SK-N-SH treated with all-trans-retinoic acid at 6 μM for 48 hours (cell line): Measurements from ENCODE around the gene TMSB15C.

ENCODE experiments used
- ATAC-seq: fragments of 200-7000 bp; cut with Tn5 transposase; 3 replicates; pipeline ENCODE4 v1.9.1; 2020; ENCODE audit warnings: mild to moderate bottlenecking, moderate library complexity
- ARNTL ChIP-seq: fragments of 450-650 bp; formaldehyde crosslinking; IDR thresholded peaks from 2 replicates; pipeline ENCODE4 v1.5.0; 2020; ENCODE audit warnings: low read depth, mild to moderate bottlenecking, moderate library complexity, borderline replicate concordance
- BACH2 ChIP-seq: fragments of 250-450 bp; sonication (Bioruptor Pico); IDR thresholded peaks from 2 replicates; pipeline ENCODE4 v1.9.0; 2021; ENCODE audit warnings: mild to moderate bottlenecking, borderline replicate concordance
- CREB5 ChIP-seq: fragments of 250-450 bp; sonication (Bioruptor Pico); IDR thresholded peaks from 2 replicates; pipeline ENCODE4 v1.5.1; 2020; ENCODE audit warnings: low read depth, mild to moderate bottlenecking, moderate library complexity
- CSDC2 ChIP-seq: fragments of 250-450 bp; sonication (Bioruptor Pico); IDR thresholded peaks from 2 replicates; pipeline ENCODE4 v1.5.0; 2020; ENCODE audit warnings: mild to moderate bottlenecking, moderate library complexity
- CSRNP3 ChIP-seq: fragments of 250-450 bp; sonication (Bioruptor Pico); IDR thresholded peaks from 2 replicates; pipeline ENCODE4 v1.5.1; 2021; ENCODE audit warnings: mild to moderate bottlenecking, moderate library complexity
- ESRRG ChIP-seq: fragments of 250-450 bp; sonication (Bioruptor Pico); IDR thresholded peaks from 2 replicates; pipeline ENCODE4 v1.6.1; 2021; ENCODE audit warnings: mild to moderate bottlenecking
- GLIS3 ChIP-seq: fragments of 250-450 bp; sonication (Bioruptor Pico); IDR thresholded peaks from 2 replicates; pipeline ENCODE4 v1.5.0; 2020; ENCODE audit warnings: mild to moderate bottlenecking, moderate library complexity
- OSR1 ChIP-seq: fragments of 250-450 bp; sonication (Bioruptor Pico); IDR thresholded peaks from 2 replicates; pipeline ENCODE4 v1.8.0; 2022; ENCODE audit warnings: moderate library complexity, mild to moderate bottlenecking, inconsistent platforms
- PATZ1 ChIP-seq: fragments of 250-450 bp; sonication (Bioruptor Pico); IDR thresholded peaks from 2 replicates; pipeline ENCODE4 v1.8.0; 2020; ENCODE audit warnings: mild to moderate bottlenecking, moderate library complexity, borderline replicate concordance
- POU6F1 ChIP-seq: fragments of 250-450 bp; sonication (Bioruptor Pico); IDR thresholded peaks from 2 replicates; pipeline ENCODE4 v1.8.0; 2021; ENCODE audit warnings: low read depth, mild to moderate bottlenecking, moderate library complexity, borderline replicate concordance
- PPARA ChIP-seq: fragments of 250-450 bp; sonication (Bioruptor Pico); IDR thresholded peaks from 2 replicates; pipeline ENCODE4 v1.5.0; 2020; ENCODE audit warnings: mild to moderate bottlenecking, borderline replicate concordance
- RARB ChIP-seq: fragments of 250-450 bp; sonication (Bioruptor Pico); IDR thresholded peaks from 2 replicates; pipeline ENCODE4 v1.8.0; 2021; ENCODE audit warnings: mild to moderate bottlenecking, moderate library complexity
- SNAI2 ChIP-seq: fragments of 250-450 bp; sonication (Bioruptor Pico); IDR thresholded peaks from 2 replicates; pipeline ENCODE4 v1.5.0; 2020; ENCODE audit warnings: mild to moderate bottlenecking, moderate library complexity
- TCF4 ChIP-seq: fragments of 250-450 bp; sonication (Bioruptor Pico); IDR thresholded peaks from 2 replicates; pipeline ENCODE4 v1.8.0; 2021; ENCODE audit warnings: mild to moderate bottlenecking, moderate library complexity, borderline replicate concordance
- TOX ChIP-seq: fragments of 250-450 bp; sonication (Bioruptor Pico); IDR thresholded peaks from 2 replicates; pipeline ENCODE4 v1.8.0; 2021; ENCODE audit warnings: mild to moderate bottlenecking, moderate library complexity, borderline replicate concordance
- ZC3H10 ChIP-seq: fragments of 250-450 bp; sonication (Bioruptor Pico); IDR thresholded peaks from 2 replicates; pipeline ENCODE4 v1.5.1; 2021; ENCODE audit warnings: mild to moderate bottlenecking, moderate library complexity
- ZFP30 ChIP-seq: fragments of 450-650 bp; formaldehyde crosslinking; IDR thresholded peaks from 2 replicates; pipeline ENCODE4 v1.5.0; 2022; ENCODE audit warnings: mild to moderate bottlenecking, moderate library complexity
- ZNF565 ChIP-seq: fragments of 450-650 bp; formaldehyde crosslinking; conservative IDR thresholded peaks from 2 replicates; pipeline ENCODE4 v1.5.0; 2020; ENCODE audit warnings: low read depth, mild to moderate bottlenecking, moderate library complexity
- ZNF70 ChIP-seq: fragments of 450-650 bp; formaldehyde crosslinking; IDR thresholded peaks from 2 replicates; pipeline ENCODE4 v1.5.0; 2020; ENCODE audit warnings: mild to moderate bottlenecking, moderate library complexity

TMSB15C gene

GRCh38 chrX:104105330-104106262, 29.6 kb upstream of the TMSB15C start:
- TF ChIP-seq ZFP30 (CRISPR knock-in tag): no peak

GRCh38 chrX:104104676-104105075, 28.6 kb upstream of the TMSB15C start:
- no peak for ATAC-seq
- TF ChIP-seq CREB5 (CRISPR knock-in tag): no peak
- TF ChIP-seq ESRRG: no peak
- TF ChIP-seq CSDC2: no peak
- no peak for TF ChIP-seq CSRNP3 (CRISPR knock-in tag)
- TF ChIP-seq ZNF565 (CRISPR knock-in tag): no peak
- TF ChIP-seq BACH2 (CRISPR knock-in tag): no peak
- TF ChIP-seq RARB (CRISPR knock-in tag): no peak
- no peak for TF ChIP-seq TOX (CRISPR knock-in tag)
- TF ChIP-seq ZC3H10: no peak

More at GRCh38 chrX:104105330-104106262, 29.6 kb upstream of the TMSB15C start:
- no peak for ATAC-seq

GRCh38 chrX:104098919-104099318, 22.9 kb upstream of the TMSB15C start:
- ATAC-seq: peak; percentile 60
- TF ChIP-seq ESRRG (no peak), ARNTL (CRISPR knock-in tag) (no peak), POU6F1 (no peak), OSR1 (CRISPR knock-in tag) (no peak), ZFP30 (CRISPR knock-in tag) (no peak), SNAI2 (CRISPR knock-in tag) (no peak), ZNF70 (no peak), CREB5 (CRISPR knock-in tag) (no peak), BACH2 (CRISPR knock-in tag) (no peak), PPARA (CRISPR knock-in tag) (no peak), TCF4 (CRISPR knock-in tag) (no peak), PATZ1 (CRISPR knock-in tag) (no peak)

- TF ChIP-seq ARNTL (CRISPR knock-in tag) (no peak), POU6F1 (no peak), BACH2 (CRISPR knock-in tag) (no peak), PPARA (CRISPR knock-in tag) (no peak), ZNF70 (no peak), GLIS3 (CRISPR knock-in tag) (no peak), PATZ1 (CRISPR knock-in tag) (no peak), CREB5 (CRISPR knock-in tag) (no peak)
- ATAC-seq: peak; percentile 83
These were observed 22.2 kb upstream of the TMSB15C start for GRCh38 chrX:104098151-104098808.
